ENCODE measurements around the gene HIPK1. TPM values are rescaled to one million over a fixed set of nuclear protein-coding genes. Genes with fewer than 3 reads are reported as not detected.

Gene HIPK1
- total and polyA plus RNA-seq, 2 of the 13 experiments (the other 11 are each of a cell fraction or from before 2014, with no cell fraction given): 20.8 to 33.4 TPM

- no TSS peak for BruUV-seq (replicated peaks)
- intact Hi-C loops (cut with micrococcal nuclease; ENCODE audit: unreplicated experiment): no loop called here
- WGBS (ENCODE audit: low lambda C conversion rate): 28% methylated on average over 5 of the region's 5 CpGs
- no peaks in the 10 kb centered on the region for H3K9me3 ChIP-seq (ENCODE audit: low read length)
- no peaks in the 10 kb centered on the region for H3K27me3 ChIP-seq (ENCODE audit: control insufficient read depth in 1 of 2, insufficient read depth in 2 of 2, low read length in 2 of 2)
- ChIA-PET CTCF (ENCODE audit: low intra/inter-chr PET ratio, low total read pairs) (no interaction called here), POLR2A (no interaction called here)
- H4K20me1 ChIP-seq (ENCODE audit: insufficient read depth, low read length): no peaks in the 10 kb centered on the region
- no peak for DNase-seq (ENCODE audit: low spot score)
- no peak overlapping the region for H3K4me3 ChIP-seq (replicated peaks in 1 of 3; ENCODE audit: insufficient read depth in 1 of 3, low read depth in 2 of 3, low read length in 3 of 3)
- no peak overlapping the region for H3K4me2 ChIP-seq (ENCODE audit: low read depth, low read length)
- TF ChIP-seq STAT5B (CRISPR knock-in tag; IDR thresholded peaks at IDR 0.05) (no peak), KLF11 (CRISPR knock-in tag; IDR thresholded peaks at IDR 0.05) (no peak), RFXANK (CRISPR knock-in tag; IDR thresholded peaks at IDR 0.05) (no peak), ZKSCAN1 (IDR thresholded peaks at IDR 0.05; ENCODE audit: low read length) (no peak), SRSF1 (optimal IDR thresholded peaks at IDR 0.05; ENCODE audit: low read depth, low read length) (no peak), ZKSCAN5 (CRISPR knock-in tag; IDR thresholded peaks at IDR 0.05) (no peak), ZFP36L1 (CRISPR knock-in tag; IDR thresholded peaks at IDR 0.05) (no peak), ARNT (IDR thresholded peaks at IDR 0.05) (no peak), USF2 (IDR thresholded peaks at IDR 0.05; ENCODE audit: low read depth, low read length) (no peak), USF2 (CRISPR knock-in tag; IDR thresholded peaks at IDR 0.05; ENCODE audit: borderline replicate concordance) (no peak), POLR2A (IDR thresholded peaks at IDR 0.05; ENCODE audit: insufficient read depth in 1 of 2, low read depth in 2 of 2, low read length in 2 of 2) (no peak), ZNF138 (CRISPR knock-in tag; IDR thresholded peaks at IDR 0.05; ENCODE audit: low read depth) (no peak), ZNF841 (CRISPR knock-in tag; IDR thresholded peaks at IDR 0.05; ENCODE audit: borderline replicate concordance) (no peak), TBL1XR1 (IDR thresholded peaks at IDR 0.05; ENCODE audit: borderline replicate concordance, low read length, partially characterized antibody) (no peak), ZNF550 (CRISPR knock-in tag; IDR thresholded peaks at IDR 0.05; ENCODE audit: borderline replicate concordance) (no peak), ZNF232 (CRISPR knock-in tag; IDR thresholded peaks at IDR 0.05; ENCODE audit: borderline replicate concordance) (no peak), BORCS8-MEF2B (CRISPR knock-in tag; IDR thresholded peaks at IDR 0.05) (no peak)
- TF ChIP-seq, protein P1, sequence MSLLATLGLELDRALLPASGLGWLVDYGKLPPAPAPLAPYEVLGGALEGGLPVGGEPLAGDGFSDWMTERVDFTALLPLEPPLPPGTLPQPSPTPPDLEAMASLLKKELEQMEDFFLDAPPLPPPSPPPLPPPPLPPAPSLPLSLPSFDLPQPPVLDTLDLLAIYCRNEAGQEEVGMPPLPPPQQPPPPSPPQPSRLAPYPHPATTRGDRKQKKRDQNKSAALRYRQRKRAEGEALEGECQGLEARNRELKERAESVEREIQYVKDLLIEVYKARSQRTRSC (CRISPR knock-in tag; IDR thresholded peaks at IDR 0.05; ENCODE audit: low read depth): no peak
- no peak for FAIRE-seq
- ATAC-seq: no peak
- no peak overlapping the region for H3K27ac ChIP-seq (ENCODE audit: extremely low read length, insufficient read depth, low read length)
- no peaks in the 10 kb centered on the region for H3K36me3 ChIP-seq (replicated peaks in 1 of 2; ENCODE audit: control insufficient read depth in 1 of 2, insufficient read depth in 2 of 2, low read length in 2 of 2)
- H3K4me1 ChIP-seq (ENCODE audit: insufficient read depth, low read length): peaks cover 21% of the 10 kb centered on the region
- H2AFZ ChIP-seq (ENCODE audit: low read length): no peak overlapping the region
- H3K79me2 ChIP-seq (ENCODE audit: insufficient read depth, low read length): no peaks in the 10 kb centered on the region
- in situ Hi-C loops (cut with HindIII; ENCODE audit: extremely low pct_ligation_motif_present, low pct_unique_long_range_greater_than_20kb): no loop called here
- H3K9ac ChIP-seq (ENCODE audit: insufficient read depth, low read depth, low read length): no peak overlapping the region
Observed at GRCh38 chr1:113987259-113987658, 58.1 kb downstream of the HIPK1 start.
